Measurements from ENCODE around the gene NTPCR.

NTPCR gene

GRCh38 chr1:233019778-233020325, 69.4 kb downstream of the NTPCR start:
- DNase-seq: peak; percentile 13

GRCh38 chr1:233020426-233020825, 70.0 kb downstream of the NTPCR start:
- DNase-seq: peak; percentile 58

GRCh38 chr1:233022246-233022645, 71.8 kb downstream of the NTPCR start:
- no peak for DNase-seq

GRCh38 chr1:233024199-233024598, 73.8 kb downstream of the NTPCR start:
- no peak for DNase-seq

GRCh38 chr1:233025157-233025556, 74.7 kb downstream of the NTPCR start:
- peak; percentile 90 for DNase-seq

GRCh38 chr1:233025567-233025966, 75.2 kb downstream of the NTPCR start:
- DNase-seq: no peak

GRCh38 chr1:233027046-233027445, 76.6 kb downstream of the NTPCR start:
- no peak for DNase-seq

GRCh38 chr1:233031521-233031920, 81.1 kb downstream of the NTPCR start:
- DNase-seq: no peak

GRCh38 chr1:233032916-233033315, 82.5 kb downstream of the NTPCR start:
- DNase-seq: no peak

GRCh38 chr1:233033361-233033760, 83.0 kb downstream of the NTPCR start:
- no peak for DNase-seq

Measured in islet precursor cell (in vitro differentiated cells).